Mesenteric fat pad (tissue), 1 donor: ENCODE data around the gene CAPN2. TPM values are rescaled to one million over a fixed set of nuclear protein-coding genes. Genes with fewer than 3 reads are reported as not detected.

Source experiments
- DNase-seq: peaks from one replicate; pipeline ENCODE4 v3.0.0-alpha.2; 2020; ENCODE audit warnings: low spot score
- long read RNA-seq: library from polyadenylated mRNA; unstranded; transcript quantifications from one replicate; pipeline ENCODE4 v2.0.0, GENCODE V29; 2020
- total RNA-seq: library from RNA; stranded (reverse); fragmentation: NEBNext Ultra II Directional; extraction: Animal tissue kit (Norgen Biotek cat#: 25700); gene quantifications from one replicate; pipeline ENCODE4 v1.2.1, GENCODE V29; 2021
- donor health status: DM: yes; HTN: yes; CAD: no.

CAPN2 gene
- total RNA-seq, result 190 TPM
- long read RNA-seq, transcript CAPN2-209 (10 exons, 2,991 nt), result major isoform, 5 of 27 reads
- long read RNA-seq, partial matches to known transcripts, result 13 of 27 reads
- long read RNA-seq, other reads (novel, unspliced or antisense), result 5 of 27 reads

- DNase-seq, result peak; percentile 96
These were observed at the start of gene CAPN2 for GRCh38 chr1:223712194-223712849. Gene CAPN2, plus strand, starts transcription at chr1:223712539. Its CDS starts 102 bp downstream, at chr1:223712641.

GRCh38 chr1:223662943-223663342, 49.4 kb upstream of the CAPN2 start:
- DNase-seq, result no peak

GRCh38 chr1:223664106-223664505, 48.2 kb upstream of the CAPN2 start:
- no peak for DNase-seq

GRCh38 chr1:223665592-223666312, 46.6 kb upstream of the CAPN2 start, which contains the start of gene CAPN8:
Gene CAPN8, minus strand, starts transcription at chr1:223665701. Its CDS starts 55 bp downstream, at chr1:223665646.
- DNase-seq, result no peak

- no peak for DNase-seq
These were observed 44.7 kb upstream of the CAPN2 start for GRCh38 chr1:223667484-223668182.

GRCh38 chr1:223669003-223669795, 43.1 kb upstream of the CAPN2 start:
- no peak for DNase-seq

GRCh38 chr1:223670458-223671159, 41.7 kb upstream of the CAPN2 start:
- DNase-seq, result no peak

GRCh38 chr1:223674119-223674890, 38.0 kb upstream of the CAPN2 start:
- no peak for DNase-seq

GRCh38 chr1:223678841-223679240, 33.5 kb upstream of the CAPN2 start:
- DNase-seq, result no peak

- no peak for DNase-seq
These were observed 32.2 kb upstream of the CAPN2 start for GRCh38 chr1:223680188-223680587.

GRCh38 chr1:223682502-223682901, 29.8 kb upstream of the CAPN2 start:
- no peak for DNase-seq

GRCh38 chr1:223683586-223684487, 28.5 kb upstream of the CAPN2 start:
- no peak for DNase-seq

- no peak for DNase-seq
These were observed 27.9 kb upstream of the CAPN2 start for GRCh38 chr1:223684488-223684792.

GRCh38 chr1:223691121-223691520, 21.2 kb upstream of the CAPN2 start:
- no peak for DNase-seq

GRCh38 chr1:223695014-223695548, 17.3 kb upstream of the CAPN2 start:
- no peak for DNase-seq

- no peak for DNase-seq
These were observed 16.4 kb upstream of the CAPN2 start for GRCh38 chr1:223695941-223696340.

- no peak for DNase-seq
These were observed 11.9 kb upstream of the CAPN2 start for GRCh38 chr1:223700388-223700918.

- no peak for DNase-seq
These were observed 11.2 kb upstream of the CAPN2 start for GRCh38 chr1:223700942-223701637.
